Endothelial cell (in vitro differentiated cells): ENCODE measurements around the gene GATAD2A. TPM values are rescaled to one million over a fixed set of nuclear protein-coding genes. Genes with fewer than 3 reads are reported as not detected.
"Not testable (repeated sequence)": the region's sequence is repeated elsewhere in the genome, so short reads cannot be mapped to it uniquely, and the experiment has no call there.

Experiments
- DNase-seq: peaks from one replicate; pipeline ENCODE4 v3.0.0; 2021; ENCODE audit warnings: low spot score
- H3K27ac Mint-ChIP-seq: one replicate; pipeline ENCODE4 v1.8.0; 2021; ENCODE audit warnings: mixed read lengths, inconsistent platforms; ENCODE audit not compliant: unreplicated experiment
- H3K27me3 Mint-ChIP-seq: one replicate; pipeline ENCODE4 v1.8.0; 2021; ENCODE audit warnings: mild to moderate bottlenecking, moderate library complexity, mixed read lengths, inconsistent platforms; ENCODE audit not compliant: unreplicated experiment
- H3K36me3 Mint-ChIP-seq: one replicate; pipeline ENCODE4 v1.8.0; 2021; ENCODE audit warnings: mild to moderate bottlenecking, low read depth, mixed read lengths, inconsistent platforms; ENCODE audit not compliant: unreplicated experiment
- H3K4me1 Mint-ChIP-seq: one replicate; pipeline ENCODE4 v1.8.0; 2021; ENCODE audit warnings: mild to moderate bottlenecking, mixed read lengths, inconsistent platforms; ENCODE audit not compliant: unreplicated experiment
- H3K4me3 Mint-ChIP-seq: one replicate; pipeline ENCODE4 v1.8.0; 2021; ENCODE audit warnings: mild to moderate bottlenecking, mixed read lengths, inconsistent platforms; ENCODE audit not compliant: unreplicated experiment
- H3K9me3 Mint-ChIP-seq: one replicate; pipeline ENCODE4 v1.8.0; 2021; ENCODE audit warnings: mixed read lengths, inconsistent platforms; ENCODE audit not compliant: unreplicated experiment
- total RNA-seq: library from RNA; stranded (reverse); fragmentation: NEBNext Ultra II Directional; extraction: Animal tissue kit (Norgen Biotek cat#: 25700); gene quantifications from one replicate; pipeline ENCODE4 v1.2.1, GENCODE V29; 2021; ENCODE audit not compliant: unreplicated experiment
- TF ChIP-seq, protein P1 (sequence below): fragments of 200-600 bp; sonication (generic); IDR thresholded peaks from one replicate; pipeline ENCODE4 v1.5.0; 2021; ENCODE audit warnings: antibody characterized with exemption; ENCODE audit not compliant: unreplicated experiment

The GATAD2A gene
- total RNA-seq, 1 donor from 2014 or later, result 150 TPM

DNA sequence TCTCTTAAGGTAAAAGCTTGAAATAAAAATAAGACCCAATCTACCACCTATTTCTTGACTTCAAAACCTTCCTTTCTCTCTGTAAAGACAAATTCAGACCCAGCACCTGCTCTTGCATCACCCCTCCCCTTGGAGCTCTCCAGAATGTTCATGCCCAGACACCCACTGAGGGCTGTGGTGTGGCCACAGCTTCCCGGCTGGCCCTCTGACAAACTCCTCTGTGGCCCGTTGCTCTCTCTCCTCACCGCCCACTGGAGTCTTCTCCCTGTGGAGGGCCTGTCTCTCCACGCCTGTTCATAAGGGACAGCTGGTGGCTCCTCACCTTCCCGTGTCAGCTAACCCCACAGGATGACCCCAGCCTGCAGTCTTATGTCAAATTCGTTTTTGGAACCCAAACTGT lies 60.7 kb downstream of the GATAD2A start:
- H3K9me3 Mint-ChIP-seq, result peaks cover 12% of the 10 kb centered on the region
- no peak for DNase-seq
- H3K27ac Mint-ChIP-seq, result peak overlapping the region; percentile 76
- H3K4me1 Mint-ChIP-seq, result peaks cover 44% of the 10 kb centered on the region
- H3K36me3 Mint-ChIP-seq, result peaks cover 42% of the 10 kb centered on the region
- TF ChIP-seq, protein P1, sequence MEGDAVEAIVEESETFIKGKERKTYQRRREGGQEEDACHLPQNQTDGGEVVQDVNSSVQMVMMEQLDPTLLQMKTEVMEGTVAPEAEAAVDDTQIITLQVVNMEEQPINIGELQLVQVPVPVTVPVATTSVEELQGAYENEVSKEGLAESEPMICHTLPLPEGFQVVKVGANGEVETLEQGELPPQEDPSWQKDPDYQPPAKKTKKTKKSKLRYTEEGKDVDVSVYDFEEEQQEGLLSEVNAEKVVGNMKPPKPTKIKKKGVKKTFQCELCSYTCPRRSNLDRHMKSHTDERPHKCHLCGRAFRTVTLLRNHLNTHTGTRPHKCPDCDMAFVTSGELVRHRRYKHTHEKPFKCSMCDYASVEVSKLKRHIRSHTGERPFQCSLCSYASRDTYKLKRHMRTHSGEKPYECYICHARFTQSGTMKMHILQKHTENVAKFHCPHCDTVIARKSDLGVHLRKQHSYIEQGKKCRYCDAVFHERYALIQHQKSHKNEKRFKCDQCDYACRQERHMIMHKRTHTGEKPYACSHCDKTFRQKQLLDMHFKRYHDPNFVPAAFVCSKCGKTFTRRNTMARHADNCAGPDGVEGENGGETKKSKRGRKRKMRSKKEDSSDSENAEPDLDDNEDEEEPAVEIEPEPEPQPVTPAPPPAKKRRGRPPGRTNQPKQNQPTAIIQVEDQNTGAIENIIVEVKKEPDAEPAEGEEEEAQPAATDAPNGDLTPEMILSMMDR, result no peak
- H3K4me3 Mint-ChIP-seq, result peak overlapping the region; percentile 71
- H3K27me3 Mint-ChIP-seq, result peaks cover 24% of the 10 kb centered on the region

DNA sequence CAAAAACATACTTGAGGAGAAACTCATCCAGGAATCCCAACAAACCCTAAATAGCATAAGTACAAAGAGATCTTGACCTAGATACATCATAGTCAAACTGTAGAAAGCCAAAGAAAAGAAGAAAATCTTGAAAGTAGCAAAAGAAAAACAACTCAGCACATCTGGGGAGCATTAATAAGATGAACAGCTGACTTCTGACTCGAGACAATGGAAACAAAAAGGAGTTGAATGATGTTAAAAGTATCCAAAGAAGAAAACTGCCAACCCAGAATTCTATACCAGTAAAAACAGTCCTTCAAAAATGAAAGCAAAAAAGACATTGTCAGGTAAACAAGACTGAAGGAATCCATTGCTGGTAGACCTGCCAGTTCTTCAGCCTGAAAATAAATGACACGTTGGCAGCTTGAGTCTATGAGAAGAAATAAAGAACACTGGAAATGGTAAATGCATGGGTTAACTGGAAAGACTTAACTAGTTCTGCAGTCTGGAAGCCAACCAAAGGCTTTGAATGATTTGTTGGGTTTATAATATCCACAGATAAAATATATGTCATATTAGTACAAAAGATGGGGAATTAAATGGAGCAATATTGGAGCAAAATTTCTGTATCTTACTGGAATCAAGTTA lies 63.1 kb downstream of the GATAD2A start:
- Mint-ChIP-seq H3K36me3 (peaks cover 42% of the 10 kb centered on the region), H3K27ac (no peak overlapping the region), H3K4me1 (peaks cover 28% of the 10 kb centered on the region), H3K9me3 (peaks cover 12% of the 10 kb centered on the region), H3K4me3 (peak overlapping the region; percentile 37), H3K27me3 (peaks cover 21% of the 10 kb centered on the region)
- TF ChIP-seq, protein P1, result no peak
- DNase-seq, result no peak

DNA sequence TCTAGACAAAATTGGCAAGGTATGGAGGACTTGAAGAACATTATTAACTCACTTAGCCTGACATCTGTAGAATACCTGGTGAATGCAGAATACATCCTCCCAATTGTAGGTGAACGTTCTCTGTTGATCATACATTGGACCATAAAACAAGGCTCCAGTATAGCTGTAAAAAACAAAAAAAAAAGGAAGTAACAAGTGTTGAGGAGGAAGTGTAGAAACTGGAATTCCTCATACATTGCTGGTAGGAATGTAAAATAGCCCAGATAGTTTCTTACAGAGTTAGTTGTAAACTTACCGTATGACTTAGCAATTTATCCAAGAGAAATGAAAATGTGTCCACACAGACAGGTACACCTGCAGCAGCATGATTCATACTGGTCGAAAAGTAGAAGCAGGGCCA lies 65.1 kb downstream of the GATAD2A start:
- Mint-ChIP-seq H3K4me1 (peaks cover 23% of the 10 kb centered on the region), H3K36me3 (peaks cover 44% of the 10 kb centered on the region), H3K9me3 (peaks cover 7% of the 10 kb centered on the region), H3K27ac (peak overlapping the region; percentile 76), H3K4me3 (peak overlapping the region; percentile 16), H3K27me3 (peaks cover 17% of the 10 kb centered on the region)
- no peak for DNase-seq
- TF ChIP-seq, protein P1, result no peak

DNA sequence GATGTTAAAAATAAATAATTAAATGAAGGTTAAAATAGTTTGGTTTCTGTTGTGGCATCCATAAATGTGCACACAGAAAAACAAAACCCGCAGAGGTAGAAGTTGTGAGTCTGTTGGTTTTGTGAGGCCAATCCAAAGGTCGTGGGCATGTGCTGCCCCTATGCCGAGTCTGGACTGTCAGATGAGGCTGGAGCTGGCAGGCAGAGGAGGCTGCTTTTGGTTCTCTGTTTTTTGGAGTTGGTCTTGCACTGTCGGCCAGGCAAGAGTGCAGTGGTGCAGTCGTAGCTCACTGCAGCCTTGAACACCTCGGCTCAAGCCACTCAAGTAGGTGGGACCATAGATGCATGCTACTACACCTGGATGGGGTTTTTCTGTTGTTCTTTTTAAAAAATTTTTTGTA lies 66.2 kb downstream of the GATAD2A start:
- peaks cover 7% of the 10 kb centered on the region for H3K9me3 Mint-ChIP-seq
- H3K27me3 Mint-ChIP-seq, result peaks cover 14% of the 10 kb centered on the region
- peaks cover 25% of the 10 kb centered on the region for H3K4me1 Mint-ChIP-seq
- no peak overlapping the region for H3K4me3 Mint-ChIP-seq
- no peak overlapping the region for H3K27ac Mint-ChIP-seq
- no peak for DNase-seq
- TF ChIP-seq, protein P1, result no peak
- peaks cover 34% of the 10 kb centered on the region for H3K36me3 Mint-ChIP-seq

DNA sequence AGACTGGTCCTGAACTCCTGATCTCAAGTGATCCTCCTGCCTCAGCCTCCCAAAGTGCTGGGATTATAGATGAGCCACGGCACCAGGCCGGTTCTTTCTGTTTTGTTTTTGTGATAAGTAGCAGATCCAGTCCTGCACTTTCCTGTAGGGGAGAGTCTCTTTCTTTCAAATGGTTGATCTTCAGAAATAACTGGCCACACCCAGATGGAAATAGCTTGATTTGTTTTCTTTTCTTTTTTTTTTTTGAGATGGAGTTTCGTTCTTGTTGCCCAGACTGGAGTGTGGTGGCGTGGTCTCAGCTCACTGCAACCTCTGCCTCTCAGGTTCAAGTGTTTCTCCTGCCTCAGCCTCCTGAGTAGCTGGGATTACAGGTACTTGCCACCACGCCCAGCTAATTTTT lies 66.6 kb downstream of the GATAD2A start:
- H3K27ac Mint-ChIP-seq, H3K9me3 Mint-ChIP-seq, DNase-seq, H3K4me3 Mint-ChIP-seq: not testable (repeated sequence)
- Mint-ChIP-seq H3K27me3 (peaks cover 17% of the 10 kb centered on the region), H3K36me3 (peaks cover 31% of the 10 kb centered on the region), H3K4me1 (peaks cover 25% of the 10 kb centered on the region)
